Left ventricle myocardium inferior (tissue), 1 donor: ENCODE data around the gene FKBP8. TPM values are rescaled to one million over a fixed set of nuclear protein-coding genes. Genes with fewer than 3 reads are reported as not detected.

Experiments used
- DNase-seq: peaks from one replicate; pipeline ENCODE4 v3.0.0-alpha.2; 2020
- H3K27ac ChIP-seq: fragments of 200-600 bp; replicated peaks from 2 replicates; pipeline ENCODE4 v1.8.0; 2021
- H3K27me3 ChIP-seq: fragments of 200-600 bp; 2 replicates; pipeline ENCODE4 v1.8.0; 2021; ENCODE audit warnings: low read depth
- H3K36me3 ChIP-seq: fragments of 200-600 bp; 2 replicates; pipeline ENCODE4 v1.8.0; 2021
- H3K4me1 ChIP-seq: fragments of 200-600 bp; 2 replicates; pipeline ENCODE4 v1.8.0; 2021
- H3K4me3 ChIP-seq: fragments of 200-600 bp; 2 replicates; pipeline ENCODE4 v1.8.0; 2021; ENCODE audit warnings: mild to moderate bottlenecking, moderate library complexity
- H3K9me3 ChIP-seq: fragments of 200-600 bp; replicated peaks from 2 replicates; pipeline ENCODE4 v1.8.0; 2021
- CTCF ChIP-seq: fragments of 200-600 bp; IDR thresholded peaks from 2 replicates; pipeline ENCODE4 v1.8.0; 2021; ENCODE audit warnings: antibody characterized with exemption, mild to moderate bottlenecking, borderline replicate concordance
- intact Hi-C: fragments of 100-400 bp; cut with micrococcal nuclease; formaldehyde crosslinking; loops from one replicate; pipeline ENCODE4 v1.11.0; 2022
- total RNA-seq: library from RNA; stranded (reverse); fragmentation: NEBNext Ultra II Directional; extraction: Animal tissue kit (Norgen Biotek cat#: 25700); gene quantifications from one replicate; pipeline ENCODE4 v1.2.1, GENCODE V29; 2021
- donor health status: DM: no; HTN: yes; CAD: no; lungs with severe emphysema.

Gene FKBP8
- total RNA-seq, 1 donor from 2014 or later = 153 TPM

DNA sequence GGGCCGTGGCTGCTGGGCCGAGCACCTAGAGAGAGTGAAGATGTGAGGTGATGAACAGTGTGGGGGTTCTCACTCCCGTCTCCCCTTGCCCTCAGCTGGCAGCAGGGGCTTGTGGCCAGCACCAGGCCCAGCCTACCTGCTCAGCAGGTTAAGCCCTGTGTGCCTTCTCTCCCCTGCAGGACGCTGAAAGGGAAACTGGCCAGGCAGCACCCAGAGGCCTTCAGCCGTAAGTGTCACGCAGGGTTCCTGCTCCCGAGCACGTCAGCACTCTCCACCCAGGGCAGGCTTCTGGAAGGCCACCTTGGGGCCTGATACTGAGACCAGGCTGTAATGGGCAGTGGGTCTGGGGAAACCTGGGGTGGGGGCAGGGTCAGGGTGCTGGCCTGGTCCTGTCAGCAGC lies 23.6 kb upstream of the FKBP8 start:
- DNase-seq = no peak
- H3K4me3 ChIP-seq = no peak overlapping the region
- H3K9me3 ChIP-seq = no peaks in the 10 kb centered on the region
- H3K36me3 ChIP-seq = peaks cover 74% of the 10 kb centered on the region
- intact Hi-C loops = no loop called here
- no peak for TF ChIP-seq CTCF
- peaks cover 18% of the 10 kb centered on the region for H3K4me1 ChIP-seq
- no peaks in the 10 kb centered on the region for H3K27me3 ChIP-seq
- H3K27ac ChIP-seq = no peak overlapping the region

DNA sequence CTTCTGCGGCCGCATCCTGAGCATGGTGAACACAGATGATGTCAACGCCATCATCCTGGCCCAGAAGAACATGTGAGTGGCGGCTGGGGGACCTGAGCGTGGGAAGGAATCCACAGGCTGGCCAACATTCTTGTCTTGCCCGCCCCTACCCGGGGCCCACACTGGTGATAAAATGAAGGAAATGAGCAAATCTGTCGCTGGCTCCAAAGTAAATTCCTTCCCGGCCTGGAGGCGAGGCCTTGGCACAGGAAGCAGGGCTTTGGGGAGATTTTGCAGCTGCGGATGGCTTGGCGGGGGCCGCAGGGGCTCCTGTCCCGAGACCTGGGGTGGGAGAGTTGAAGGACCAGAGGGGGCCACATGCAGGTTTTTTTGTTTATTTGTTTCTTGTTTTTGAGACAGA lies 18.7 kb upstream of the FKBP8 start:
- intact Hi-C loops = no loop called here
- TF ChIP-seq CTCF = no peak
- no peaks in the 10 kb centered on the region for H3K9me3 ChIP-seq
- peak overlapping the region; percentile 14 for H3K4me3 ChIP-seq
- H3K27ac ChIP-seq = peak overlapping the region; percentile 79
- peak; percentile 40 for DNase-seq
- no peaks in the 10 kb centered on the region for H3K27me3 ChIP-seq
- H3K4me1 ChIP-seq = peaks cover 38% of the 10 kb centered on the region
- H3K36me3 ChIP-seq = peaks cover 50% of the 10 kb centered on the region

- no peak for DNase-seq
- Histone ChIP-seq H3K4me1 (peaks cover 38% of the 10 kb centered on the region), H3K36me3 (peaks cover 26% of the 10 kb centered on the region), H3K27ac (no peak overlapping the region), H3K27me3 (no peaks in the 10 kb centered on the region), H3K4me3 (no peak overlapping the region), H3K9me3 (no peaks in the 10 kb centered on the region)
- intact Hi-C loops = no loop called here
- no peak for TF ChIP-seq CTCF
These were observed 16.3 kb upstream of the FKBP8 start for GRCh38 chr19:18559685-18560084.

- Histone ChIP-seq H3K4me1 (peaks cover 38% of the 10 kb centered on the region), H3K9me3 (no peaks in the 10 kb centered on the region), H3K27ac (peak overlapping the region; percentile 96), H3K36me3 (peaks cover 16% of the 10 kb centered on the region), H3K4me3 (peak overlapping the region; percentile 96), H3K27me3 (no peaks in the 10 kb centered on the region)
- no peak for DNase-seq
- TF ChIP-seq CTCF = no peak
- intact Hi-C loops = no loop called here
These were observed 15.2 kb upstream of the FKBP8 start for GRCh38 chr19:18558604-18559003.

DNA sequence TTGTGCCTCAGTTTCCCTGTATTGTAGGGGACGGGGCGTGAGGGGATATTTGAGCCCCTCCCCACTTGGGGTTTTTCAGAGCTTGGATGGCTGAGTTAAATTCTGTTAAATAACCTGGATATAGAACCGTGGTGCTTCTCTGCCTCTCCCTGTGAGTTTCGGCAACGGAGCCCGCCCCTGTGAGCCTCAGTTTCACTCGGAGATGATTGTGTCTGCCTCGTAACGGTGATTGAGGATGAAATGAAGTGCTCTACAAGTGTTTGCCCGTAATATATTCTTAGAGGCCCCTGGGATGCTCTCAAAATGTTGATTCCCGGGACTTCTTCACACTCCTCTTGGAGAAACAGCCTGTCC lies 14.8 kb upstream of the FKBP8 start:
- Histone ChIP-seq H3K27ac (peak overlapping the region; percentile 96), H3K36me3 (peaks cover 11% of the 10 kb centered on the region), H3K9me3 (no peaks in the 10 kb centered on the region), H3K4me1 (peaks cover 38% of the 10 kb centered on the region), H3K4me3 (peak overlapping the region; percentile 96), H3K27me3 (no peaks in the 10 kb centered on the region)
- no peak for DNase-seq
- no peak for TF ChIP-seq CTCF
- intact Hi-C loops = no loop called here
